Brain pericyte (primary cell): Measurements from ENCODE around the gene KCNK1.
"Not testable (repeated sequence)": the region's sequence is repeated elsewhere in the genome, so short reads cannot be mapped to it uniquely, and the experiment has no call there.

Experiments
- DNase-seq: peaks from one replicate; pipeline ENCODE4 v3.0.0-alpha.2; 2012; ENCODE audit warnings: low read depth, low spot score

KCNK1 gene

GRCh38 chr1:233665575-233666270 is 51.8 kb downstream of the KCNK1 start:
- no peak for DNase-seq

DNA sequence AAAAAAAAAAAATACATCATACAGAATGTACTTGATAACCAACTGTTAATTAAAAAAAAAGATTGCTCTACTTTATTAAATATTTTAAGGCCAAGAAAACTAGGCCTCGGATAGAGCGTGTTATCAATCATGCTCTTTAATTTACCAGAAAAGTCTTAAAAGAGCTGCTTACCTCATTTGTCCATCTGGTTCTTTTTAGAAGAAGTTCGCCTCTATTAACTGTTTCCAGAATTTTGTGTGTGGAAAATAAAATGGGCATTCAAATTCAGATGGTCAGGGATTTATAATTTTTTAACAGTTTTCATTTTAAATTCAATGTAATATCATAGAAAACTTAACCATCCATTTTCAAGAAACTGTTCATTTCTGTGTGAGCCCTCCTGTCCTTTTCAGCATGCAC is 53.8 kb downstream of the KCNK1 start:
- no peak for DNase-seq

DNA sequence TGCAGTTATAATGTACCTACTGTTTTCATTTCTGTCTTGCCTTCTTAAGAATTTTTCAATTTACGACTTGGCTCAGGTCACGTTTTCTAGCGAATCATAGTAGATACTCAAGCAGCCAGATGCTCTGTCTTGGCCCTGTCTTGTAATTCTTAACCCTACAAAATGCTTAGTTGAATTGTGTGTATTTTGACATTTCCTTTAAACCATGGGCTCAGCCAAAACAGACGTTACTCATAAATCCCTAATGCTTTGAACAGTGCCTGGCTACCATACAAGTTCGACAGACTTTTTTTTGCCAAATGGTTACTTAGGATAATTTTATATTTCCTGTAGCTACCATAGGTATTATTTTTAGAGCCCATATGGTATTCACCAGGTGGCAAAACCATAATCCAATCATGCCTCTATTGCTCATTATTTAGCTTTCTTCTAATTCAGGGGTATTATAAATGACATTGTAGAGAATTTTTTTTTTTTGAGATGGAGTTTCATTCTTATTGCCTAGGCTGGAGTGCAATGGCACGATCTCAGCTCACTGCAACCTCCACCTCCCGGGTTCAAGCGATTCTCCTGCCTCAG is 54.3 kb downstream of the KCNK1 start:
- DNase-seq: no peak

GRCh38 chr1:233668725-233669294 is 54.9 kb downstream of the KCNK1 start:
- no peak for DNase-seq

DNA sequence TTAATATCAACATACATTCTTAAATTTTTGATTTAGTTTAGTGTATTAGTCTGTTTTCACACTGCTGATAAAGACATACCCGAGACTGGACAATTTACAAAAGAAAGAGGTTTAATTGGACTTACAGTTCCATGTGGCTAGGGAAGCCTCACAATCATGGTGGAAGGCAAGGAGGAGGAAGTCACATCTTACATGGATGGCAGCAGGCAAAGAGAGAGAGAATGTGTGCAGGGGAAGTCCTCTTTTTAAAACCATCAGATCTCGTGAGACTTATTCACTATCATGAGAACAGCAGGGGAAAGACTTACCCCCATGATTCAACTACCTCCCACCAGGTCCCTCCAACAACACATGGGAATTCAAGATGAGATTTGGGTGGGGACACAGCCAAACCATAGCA is 56.5 kb downstream of the KCNK1 start:
- not testable (repeated sequence) for DNase-seq

DNA sequence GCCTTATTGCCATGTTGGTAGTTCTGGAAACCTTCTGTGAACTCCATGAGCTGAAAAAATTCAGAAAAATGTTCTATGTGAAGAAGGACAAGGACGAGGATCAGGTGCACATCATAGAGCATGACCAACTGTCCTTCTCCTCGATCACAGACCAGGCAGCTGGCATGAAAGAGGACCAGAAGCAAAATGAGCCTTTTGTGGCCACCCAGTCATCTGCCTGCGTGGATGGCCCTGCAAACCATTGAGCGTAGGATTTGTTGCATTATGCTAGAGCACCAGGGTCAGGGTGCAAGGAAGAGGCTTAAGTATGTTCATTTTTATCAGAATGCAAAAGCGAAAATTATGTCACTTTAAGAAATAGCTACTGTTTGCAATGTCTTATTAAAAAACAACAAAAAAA is 57.4 kb downstream of the KCNK1 start:
- no peak for DNase-seq

DNA sequence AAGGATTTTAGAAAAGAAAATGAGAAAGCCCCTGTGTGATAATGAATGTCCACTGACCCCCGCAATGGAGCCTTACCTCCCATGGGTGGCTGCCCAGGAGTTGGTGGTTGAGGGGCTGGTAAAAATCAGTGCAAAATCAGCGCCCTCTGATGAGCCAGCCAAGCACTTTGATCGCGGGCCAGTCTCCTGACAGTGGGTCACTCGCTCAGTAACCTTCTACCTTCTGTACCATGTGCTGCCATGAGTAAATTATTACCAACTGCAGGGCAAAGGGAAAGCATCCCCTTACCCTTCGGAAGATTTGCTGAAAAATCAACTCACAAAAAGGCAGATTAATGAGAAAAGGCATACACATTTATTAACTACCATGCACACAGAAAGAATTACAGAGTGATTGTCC is 58.8 kb downstream of the KCNK1 start:
- DNase-seq: no peak

GRCh38 chr1:233673261-233673946 is 59.5 kb downstream of the KCNK1 start:
- no peak for DNase-seq

DNA sequence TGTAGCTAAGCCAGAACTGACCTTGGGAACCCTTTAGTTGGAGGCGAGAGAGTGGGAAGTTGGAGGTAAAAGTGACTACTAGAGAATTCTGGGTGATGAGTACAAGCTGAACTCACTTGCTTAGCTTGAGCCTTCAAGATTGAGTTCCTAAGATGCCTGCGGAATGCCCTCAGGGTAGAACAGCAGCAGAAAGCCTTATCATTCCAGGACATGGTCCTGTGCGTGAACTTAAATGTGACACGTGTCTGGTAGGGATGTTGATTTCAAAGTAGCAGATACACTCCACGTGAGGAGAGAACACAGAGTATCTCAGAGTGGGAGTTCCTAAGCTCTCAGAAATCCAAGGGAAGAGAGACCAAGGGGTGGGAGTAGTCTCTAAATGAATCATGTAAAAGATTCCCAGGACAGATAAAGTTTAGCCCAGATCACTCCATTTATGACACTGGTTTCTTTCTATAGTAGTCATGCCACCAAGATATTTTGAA is 60.1 kb downstream of the KCNK1 start:
- no peak for DNase-seq

DNA sequence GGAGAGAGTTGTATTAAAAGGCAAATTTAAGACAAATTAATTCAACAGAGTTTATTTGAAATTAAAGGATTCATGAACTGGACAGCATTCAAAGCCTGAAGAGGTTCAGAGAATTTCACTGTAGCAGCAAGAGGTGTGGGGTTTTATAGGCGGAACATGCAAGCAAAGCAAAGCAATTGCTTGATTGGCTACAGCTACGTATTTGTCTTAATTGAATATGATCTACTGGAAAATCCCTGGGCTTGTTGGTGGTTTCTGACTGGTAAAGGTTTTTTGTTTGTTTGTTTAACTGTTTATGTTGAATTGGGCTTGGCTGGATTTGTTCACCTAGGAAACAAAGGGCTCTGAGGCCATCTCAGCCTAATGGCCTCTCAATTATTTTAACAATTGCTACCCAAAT is 61.5 kb downstream of the KCNK1 start:
- DNase-seq: no peak

GRCh38 chr1:233675893-233676292 is 62.0 kb downstream of the KCNK1 start:
- DNase-seq: no peak

GRCh38 chr1:233677690-233678354 is 63.9 kb downstream of the KCNK1 start:
- DNase-seq: no peak

DNA sequence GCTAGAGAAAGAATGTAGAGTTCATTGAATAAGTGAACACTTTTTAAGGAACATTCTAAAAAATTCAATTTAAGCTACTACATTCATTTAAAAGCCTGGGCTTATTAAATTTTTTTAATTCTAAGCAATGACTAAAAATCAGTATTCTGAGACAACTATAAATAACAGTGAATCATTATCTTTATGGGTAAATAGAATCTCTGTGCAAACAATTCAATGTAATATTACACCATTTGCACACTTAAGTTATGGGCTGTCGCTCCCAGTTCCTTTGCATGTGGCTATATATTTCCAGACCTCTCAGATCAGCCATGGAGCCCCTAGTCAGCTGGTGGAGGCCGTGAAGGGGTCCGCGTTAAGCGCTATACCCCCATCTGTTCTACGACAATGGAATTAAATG is 65.1 kb downstream of the KCNK1 start:
- no peak for DNase-seq

GRCh38 chr1:233679591-233680373 is 65.9 kb downstream of the KCNK1 start:
- no peak for DNase-seq

- no peak for DNase-seq
These were observed 67.4 kb downstream of the KCNK1 start for GRCh38 chr1:233681285-233681684.

DNA sequence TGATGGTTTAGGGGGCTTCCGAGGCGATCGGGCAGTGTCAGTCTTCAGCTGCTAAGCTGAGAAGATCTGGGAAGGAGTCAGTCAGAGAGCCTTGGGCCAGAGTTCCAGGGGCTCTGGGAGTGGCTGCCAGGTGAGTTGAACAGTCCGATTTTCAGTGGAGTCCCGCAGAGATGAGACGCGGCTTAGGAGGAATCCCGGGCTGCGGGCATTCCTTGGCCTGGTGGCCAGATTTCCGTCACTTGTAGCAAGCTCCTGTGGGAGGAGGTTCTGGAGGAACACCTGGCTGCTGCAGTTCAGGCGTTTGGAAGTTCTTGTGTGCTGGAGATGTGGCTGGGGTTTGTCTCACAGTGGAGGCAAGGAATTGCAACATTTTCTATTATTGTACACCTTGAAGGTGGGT is 72.7 kb downstream of the KCNK1 start:
- DNase-seq: not testable (repeated sequence)

DNA sequence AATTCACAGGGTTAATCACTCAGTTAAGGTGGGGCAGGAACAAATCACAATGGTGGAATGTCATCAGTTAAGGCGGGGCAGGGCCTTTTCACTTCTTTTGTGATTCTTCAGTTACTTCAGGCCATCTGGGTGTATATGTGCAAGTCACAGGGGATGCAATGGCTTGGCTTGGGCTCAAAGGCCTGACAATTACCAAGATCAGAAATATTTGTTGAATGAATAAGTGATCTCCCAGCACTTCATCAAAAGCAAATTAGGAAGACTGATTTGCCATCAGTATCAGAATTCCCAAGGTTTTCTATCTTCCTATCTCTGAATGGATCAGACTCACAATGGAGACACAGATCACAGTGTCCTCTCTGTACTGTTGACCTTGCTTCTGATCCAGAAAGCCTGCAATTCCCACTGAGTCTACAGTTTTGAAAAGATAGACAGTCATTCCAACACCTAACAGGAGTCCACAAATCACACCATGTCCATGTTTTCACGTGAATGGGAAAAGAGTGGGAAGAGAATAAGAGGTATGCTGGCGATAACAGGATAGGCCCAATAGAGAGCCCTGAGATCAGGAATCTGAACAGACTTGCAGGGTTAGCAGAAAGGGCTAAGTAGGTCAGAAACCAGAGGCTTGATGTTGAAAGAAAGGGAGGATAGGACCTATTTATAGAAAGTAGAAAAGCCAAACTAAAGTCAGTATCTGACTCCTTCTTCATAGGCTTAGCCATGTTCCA is 75.3 kb downstream of the KCNK1 start:
- no peak for DNase-seq

DNA sequence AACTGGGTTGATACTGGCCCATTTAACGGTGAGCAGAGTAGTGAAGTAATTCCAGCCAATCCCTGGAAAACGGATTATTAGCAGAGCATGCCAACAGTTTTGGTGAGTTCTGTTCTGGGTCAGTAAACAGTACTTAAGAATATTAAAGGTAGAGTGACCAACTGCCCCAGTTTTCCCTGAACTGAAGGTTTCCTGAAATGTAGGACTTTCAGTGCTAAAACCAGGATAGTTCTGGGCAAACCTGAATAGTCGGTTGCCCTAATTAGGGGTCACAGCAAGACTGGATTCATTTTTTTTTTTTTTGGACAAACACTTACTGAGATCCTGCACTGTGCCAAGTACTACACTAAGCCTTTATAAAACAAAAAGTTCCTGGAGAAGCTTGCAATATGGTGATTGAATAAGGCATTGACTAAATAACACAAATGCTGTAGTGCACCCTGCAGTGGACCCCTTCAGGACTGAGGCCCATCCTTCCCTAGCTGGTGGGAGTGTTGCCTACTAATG is 75.9 kb downstream of the KCNK1 start:
- DNase-seq: no peak

DNA sequence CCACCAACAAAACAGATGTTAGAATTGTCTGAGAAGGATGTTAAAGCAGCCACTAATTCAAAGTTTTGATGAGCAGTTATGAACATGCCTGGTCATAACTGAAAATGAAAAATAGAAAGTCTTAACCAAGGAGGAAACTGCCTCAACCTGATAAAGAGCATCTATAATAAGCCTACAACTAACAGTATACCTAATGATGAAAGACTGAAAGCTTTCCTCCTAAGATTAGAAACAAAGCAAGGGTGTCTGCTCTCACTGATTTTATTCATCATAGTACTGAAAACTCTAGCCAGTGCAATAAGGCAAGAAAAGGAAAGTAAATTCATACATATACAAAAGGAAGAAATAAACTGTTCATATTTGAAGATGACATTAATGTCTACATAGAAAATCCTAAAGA is 82.0 kb downstream of the KCNK1 start:
- no peak for DNase-seq

DNA sequence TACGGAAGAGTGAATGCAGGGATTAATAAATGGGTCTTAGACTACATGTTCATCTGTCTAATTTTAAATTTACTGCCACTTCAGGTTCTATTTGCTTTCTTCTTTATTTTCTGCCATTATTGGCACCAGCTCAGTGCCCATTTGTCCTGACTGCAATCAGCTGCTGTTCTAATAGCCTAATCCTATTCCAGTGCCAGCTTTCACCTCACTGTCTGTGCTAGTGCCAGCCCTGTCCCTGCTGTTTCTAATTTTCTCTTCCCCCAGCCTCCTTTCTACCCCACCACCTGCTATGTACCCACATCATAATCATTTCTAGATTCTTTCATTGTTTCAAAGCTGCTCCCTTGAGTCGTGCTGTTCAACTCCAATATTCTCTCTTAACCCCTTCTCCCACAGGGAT is 86.4 kb downstream of the KCNK1 start:
- no peak for DNase-seq
